HepG2 (cell line): ENCODE measurements around the gene NOSIP. TPM values are rescaled to one million over a fixed set of nuclear protein-coding genes. Genes with fewer than 3 reads are reported as not detected.

Experiments used
- BCLAF1 ChIP-seq: fragments of 450-650 bp; IDR thresholded peaks from 2 replicates; pipeline ENCODE4 v1.6.1; 2017; ENCODE audit warnings: mild to moderate bottlenecking
- GABPB1 ChIP-seq: IDR thresholded peaks from 2 replicates; pipeline ENCODE4 v1.6.1; 2016; ENCODE audit warnings: mild to moderate bottlenecking, missing genetic modification reagents, moderate library complexity, missing compliant biosample characterization
- HIVEP1 ChIP-seq: sonication (generic); formaldehyde crosslinking; IDR thresholded peaks from 2 replicates; pipeline ENCODE4 v1.4.0; 2020; ENCODE audit warnings: mild to moderate bottlenecking, missing genetic modification reagents
- HNRNPH1 ChIP-seq: fragments of 200-400 bp; formaldehyde crosslinking; optimal IDR thresholded peaks from 2 replicates; pipeline ENCODE3; 2017; ENCODE audit warnings: mild to moderate bottlenecking, low read depth, low read length
- IKZF5 ChIP-seq: IDR thresholded peaks from 2 replicates; pipeline ENCODE4 v1.6.1; 2018; ENCODE audit warnings: missing genetic modification reagents, mild to moderate bottlenecking, missing compliant biosample characterization
- MXD4 ChIP-seq: IDR thresholded peaks from 2 replicates; pipeline ENCODE4 v1.6.1; 2016; ENCODE audit warnings: mild to moderate bottlenecking, missing biosample characterization, missing genetic modification reagents
- NFATC3 ChIP-seq: sonication (generic); formaldehyde crosslinking; IDR thresholded peaks from 2 replicates; pipeline ENCODE4 v1.5.1; 2020; ENCODE audit warnings: mild to moderate bottlenecking, missing genetic modification reagents
- PCBP1 ChIP-seq: fragments of 200-400 bp; formaldehyde crosslinking; IDR thresholded peaks from 2 replicates; pipeline ENCODE4 v1.6.1; 2017; ENCODE audit warnings: mild to moderate bottlenecking, low read depth, low read length, borderline replicate concordance
- SP140L ChIP-seq: sonication (generic); formaldehyde crosslinking; IDR thresholded peaks from 2 replicates; pipeline ENCODE4 v1.4.0; 2020; ENCODE audit warnings: missing genetic modification reagents, borderline replicate concordance
- TCF7L2 ChIP-seq: IDR thresholded peaks from 2 replicates; pipeline ENCODE4 v1.6.1; 2011; ENCODE audit warnings: mild to moderate bottlenecking, low read depth, low read length, moderate library complexity
- TEAD3 ChIP-seq: optimal IDR thresholded peaks from 2 replicates; pipeline ENCODE3; 2016; ENCODE audit warnings: borderline replicate concordance
- THAP7 ChIP-seq: sonication (generic); formaldehyde crosslinking; IDR thresholded peaks from 2 replicates; pipeline ENCODE4 v1.8.1; 2023; ENCODE audit warnings: mild to moderate bottlenecking, missing genetic modification reagents
- ZMYM4 ChIP-seq: sonication (generic); formaldehyde crosslinking; IDR thresholded peaks from 2 replicates; pipeline ENCODE4 v1.8.1; 2023; ENCODE audit warnings: mild to moderate bottlenecking, missing genetic modification reagents
- ZNF234 ChIP-seq: sonication (generic); formaldehyde crosslinking; conservative IDR thresholded peaks from 2 replicates; pipeline ENCODE4 v1.5.1; 2020; ENCODE audit warnings: mild to moderate bottlenecking, missing genetic modification reagents
- ZNF280D ChIP-seq: sonication (generic); formaldehyde crosslinking; IDR thresholded peaks from 2 replicates; pipeline ENCODE4 v1.5.1; 2020; ENCODE audit warnings: mild to moderate bottlenecking, missing genetic modification reagents
- ZNF3 ChIP-seq: IDR thresholded peaks from 2 replicates; pipeline ENCODE4 v1.7.0; 2017; ENCODE audit warnings: inconsistent platforms
- ZNF460 ChIP-seq: sonication (generic); formaldehyde crosslinking; IDR thresholded peaks from 2 replicates; pipeline ENCODE4 v1.5.1; 2020; ENCODE audit warnings: missing genetic modification reagents, mild to moderate bottlenecking, borderline replicate concordance
- ZNF562 ChIP-seq: sonication (generic); formaldehyde crosslinking; IDR thresholded peaks from 2 replicates; pipeline ENCODE4 v1.8.0; 2022; ENCODE audit warnings: missing genetic modification reagents, borderline replicate concordance
- ZNF576 ChIP-seq: sonication (generic); formaldehyde crosslinking; IDR thresholded peaks from 2 replicates; pipeline ENCODE4 v1.4.0; 2020; ENCODE audit warnings: mild to moderate bottlenecking, missing genetic modification reagents
- ZNF761 ChIP-seq: sonication (generic); formaldehyde crosslinking; conservative IDR thresholded peaks from 2 replicates; pipeline ENCODE4 v1.4.0; 2020; ENCODE audit warnings: mild to moderate bottlenecking, missing genetic modification reagents
- ZNF879 ChIP-seq: sonication (generic); formaldehyde crosslinking; IDR thresholded peaks from 2 replicates; pipeline ENCODE4 v1.8.1; 2023; ENCODE audit warnings: missing genetic modification reagents
- polyA plus RNA-seq, 8 experiments: library from polyadenylated mRNA; depleted of rRNA in 3 of 8; stranded (reverse) in 7 of 8; unstranded in 1 of 8; fragments of >200 nt; fragmentation: Illumina TruSeq in 4 of 8; extraction: Trizol in 4 of 8; gene quantifications; 2 replicates each; pipeline versions ENCODE4 v1.2.1 to v1.2.3, GENCODE V29; 2011 to 2016; ENCODE audit warnings: low read depth in 4 of 8, missing spikeins in 1 of 8, mixed read lengths in 1 of 8; ENCODE audit not compliant: insufficient read depth in 1 of 8
- total RNA-seq, 5 experiments: library from RNA; depleted of rRNA; stranded (reverse); fragments of >200 nt; fragmentation: Illumina TruSeq; extraction: Trizol; gene quantifications; 2 replicates each; pipeline ENCODE4 v1.2.3, GENCODE V29; 2016; ENCODE audit warnings: low read depth in 1 of 5

Gene NOSIP
- total and polyA plus RNA-seq, 2 of the 13 experiments (the other 11 are each of a cell fraction or from before 2014, with no cell fraction given): 54.3 to 78.0 TPM

- peak; percentile 19; the same call in 1 of the 2 replicates for TF ChIP-seq THAP7 (CRISPR knock-in tag)
- TF ChIP-seq ZNF280D (CRISPR knock-in tag): peak; percentile 26; the same call in 1 of the 2 replicates
- no peak for TF ChIP-seq ZNF761 (CRISPR knock-in tag)
- TF ChIP-seq ZNF562 (CRISPR knock-in tag): no peak
- TF ChIP-seq NFATC3 (CRISPR knock-in tag): 0 out of 2 replicates have a peak, but pooled peaks have one; percentile 38
- TF ChIP-seq GABPB1 (CRISPR knock-in tag): peak; percentile 57; the same call in 1 of the 2 replicates
- TF ChIP-seq TEAD3: no peak
- TF ChIP-seq TCF7L2: no peak
- TF ChIP-seq ZNF460 (CRISPR knock-in tag): no peak
- no peak for TF ChIP-seq BCLAF1
- 0 out of 2 replicates have a peak, but pooled peaks have one; percentile 34 for TF ChIP-seq IKZF5
- TF ChIP-seq HIVEP1 (CRISPR knock-in tag): peak; percentile 75
- no peak for TF ChIP-seq ZNF234
- no peak for TF ChIP-seq SP140L (CRISPR knock-in tag)
- no peak for TF ChIP-seq ZNF576
- TF ChIP-seq MXD4 (CRISPR knock-in tag): peak; percentile 69
- TF ChIP-seq ZNF3 (CRISPR knock-in tag): no peak
- TF ChIP-seq HNRNPH1: no peak
- TF ChIP-seq PCBP1: 0 out of 2 replicates have a peak, but pooled peaks have one; percentile 70
- TF ChIP-seq ZMYM4: 0 out of 2 replicates have a peak, but pooled peaks have one; percentile 37
- TF ChIP-seq ZNF879: peak; percentile 67; the same call in 1 of the 2 replicates
Observed at GRCh38 chr19:49590071-49590970, 10.0 kb upstream of the NOSIP start (continued).
